Posterior cingulate gyrus (tissue), 11 donors: ENCODE results near the gene PMM2.
A peak's percentile ranks its signal among the peaks of the same experiment; 100 is the strongest.
"Not testable (repeated sequence)": the region's sequence is repeated elsewhere in the genome, so short reads cannot be mapped to it uniquely, and the experiment has no call there.

ENCODE experiments used
- DNase-seq, 10 donors: peaks; one replicate each; pipeline versions ENCODE4 v3.0.0 to v3.0.0-alpha.2; 2020 to 2021; ENCODE audit warnings: mixed read lengths in 3 of 10
- intact Hi-C: fragments of 100-400 bp; cut with DNase I; formaldehyde crosslinking; loops from one replicate; pipeline ENCODE4 v1.15.1; 2023

Gene PMM2

GRCh38 chr16:8797364-8798173 is at the start of gene PMM2, which contains the start of gene TMEM186:
Gene PMM2 (plus strand): TSS chr16:8797839. CDS start chr16:8797883, 44 bp downstream.
Gene TMEM186 (minus strand): TSS chr16:8797639. CDS start chr16:8797614, 25 bp downstream.
- intact Hi-C loops, result loop anchor here (5.0 kb wide), 3 partner anchors 65 to 125 kb away; partner anchors contain the start of genes ABAT and LITAFD
- DNase-seq, result peak; percentile 98 to 100 (median 98)

- intact Hi-C loops, DNase-seq: not testable (repeated sequence)
Observed at GRCh38 chr16:8748944-8749343, 48.7 kb upstream of the PMM2 start.

GRCh38 chr16:8751481-8752311 is 45.9 kb upstream of the PMM2 start:
- intact Hi-C loops, result no loop called here
- no peak for DNase-seq

- intact Hi-C loops, result no loop called here
Observed at GRCh38 chr16:8752706-8753105, 44.9 kb upstream of the PMM2 start.

GRCh38 chr16:8753416-8754054 is 44.1 kb upstream of the PMM2 start:
- DNase-seq, result no peak
- intact Hi-C loops, result no loop called here

More at GRCh38 chr16:8752706-8753105, 44.9 kb upstream of the PMM2 start:
- no peak for DNase-seq

- DNase-seq, result no peak
- intact Hi-C loops, result no loop called here
Observed at GRCh38 chr16:8756755-8757154, 40.9 kb upstream of the PMM2 start.

GRCh38 chr16:8758022-8758421 is 39.6 kb upstream of the PMM2 start:
- intact Hi-C loops, result no loop called here
- DNase-seq, result no peak

- DNase-seq, result peak in 1 of 10 donors; percentile 7
- intact Hi-C loops, result no loop called here
Observed at GRCh38 chr16:8760021-8760420, 37.6 kb upstream of the PMM2 start.

GRCh38 chr16:8761078-8761477 is 36.6 kb upstream of the PMM2 start:
- intact Hi-C loops, result no loop called here
- DNase-seq, result no peak

GRCh38 chr16:8762254-8762653 is 35.4 kb upstream of the PMM2 start:
- DNase-seq, result no peak
- intact Hi-C loops, result no loop called here

- intact Hi-C loops, result no loop called here
- DNase-seq, result no peak
Observed at GRCh38 chr16:8763083-8763482, 34.6 kb upstream of the PMM2 start.

- no peak for DNase-seq
- intact Hi-C loops, result no loop called here
Observed at GRCh38 chr16:8763899-8764298, 33.7 kb upstream of the PMM2 start.

GRCh38 chr16:8764525-8765250 is 33.0 kb upstream of the PMM2 start:
- peak in 1 of 10 donors; percentile 35 for DNase-seq

GRCh38 chr16:8767176-8767575 is 30.5 kb upstream of the PMM2 start:
- DNase-seq, result peak in 1 of 10 donors; percentile 48
- intact Hi-C loops, result no loop called here

More at GRCh38 chr16:8764525-8765250, 33.0 kb upstream of the PMM2 start:
- intact Hi-C loops, result no loop called here

- intact Hi-C loops, result no loop called here
Observed at GRCh38 chr16:8768283-8768682, 29.4 kb upstream of the PMM2 start.

GRCh38 chr16:8768692-8769091 is 28.9 kb upstream of the PMM2 start:
- intact Hi-C loops, result no loop called here
- DNase-seq, result no peak

More at GRCh38 chr16:8768283-8768682, 29.4 kb upstream of the PMM2 start:
- no peak for DNase-seq

GRCh38 chr16:8773537-8773936 is 24.1 kb upstream of the PMM2 start:
- intact Hi-C loops, result no loop called here

GRCh38 chr16:8774208-8774607 is 23.4 kb upstream of the PMM2 start:
- peak in 1 of 10 donors; percentile 20 for DNase-seq
- intact Hi-C loops, result no loop called here

More at GRCh38 chr16:8773537-8773936, 24.1 kb upstream of the PMM2 start:
- DNase-seq, result peak in 1 of 10 donors; percentile 22

GRCh38 chr16:8775359-8775758 is 22.3 kb upstream of the PMM2 start:
- no peak for DNase-seq
- intact Hi-C loops, result no loop called here

- peak in 1 of 10 donors; percentile 68 for DNase-seq
- intact Hi-C loops, result no loop called here
Observed at GRCh38 chr16:8776129-8776584, 21.5 kb upstream of the PMM2 start.
